Endodermal cell (in vitro differentiated cells): Measurements from ENCODE around the gene ANXA8. TPM values are rescaled to one million over a fixed set of nuclear protein-coding genes. Genes with fewer than 3 reads are reported as not detected.

Experiments
- DNase-seq: peaks from one replicate; pipeline ENCODE4 v3.0.0-alpha.2; 2017
- H3K27ac ChIP-seq: 2 replicates; pipeline ENCODE4 v1.5.1; 2013; ENCODE audit warnings: mild to moderate bottlenecking, low read depth, low read length, moderate library complexity
- H3K27me3 ChIP-seq: 2 replicates; pipeline ENCODE4 v1.6.1; 2013; ENCODE audit warnings: mild to moderate bottlenecking, low read length, moderate library complexity; ENCODE audit not compliant: insufficient read depth, control insufficient read depth, poor library complexity, severe bottlenecking
- H3K36me3 ChIP-seq: 2 replicates; pipeline ENCODE4 v1.7.0; 2013; ENCODE audit warnings: mild to moderate bottlenecking, low read length, moderate library complexity; ENCODE audit not compliant: control insufficient read depth, insufficient read depth
- H3K4me1 ChIP-seq: one replicate; pipeline ENCODE4 v1.7.0; 2013; ENCODE audit warnings: low read length; ENCODE audit not compliant: control insufficient read depth, insufficient read depth
- H3K4me3 ChIP-seq: 2 replicates; pipeline ENCODE4 v1.5.1; 2013; ENCODE audit warnings: mild to moderate bottlenecking, low read length, moderate library complexity
- H3K9ac ChIP-seq: 2 replicates; pipeline ENCODE4 v1.6.1; 2013; ENCODE audit warnings: mild to moderate bottlenecking, low read length, moderate library complexity; ENCODE audit not compliant: poor library complexity, severe bottlenecking; ENCODE audit errors: extremely low read depth
- H3K9me3 ChIP-seq: 2 replicates; pipeline ENCODE4 v1.6.1; 2013; ENCODE audit warnings: mild to moderate bottlenecking, low read length, moderate library complexity; ENCODE audit not compliant: control insufficient read depth
- H3K27ac Mint-ChIP-seq: 2 replicates; pipeline ENCODE4 v1.8.0; 2020; ENCODE audit warnings: mixed read lengths
- H3K27me3 Mint-ChIP-seq: 2 replicates; pipeline ENCODE4 v1.8.0; 2021; ENCODE audit warnings: mild to moderate bottlenecking, mixed read lengths; ENCODE audit not compliant: insufficient read depth
- H3K36me3 Mint-ChIP-seq: 2 replicates; pipeline ENCODE4 v1.8.0; 2020; ENCODE audit warnings: low read depth, mixed read lengths
- H3K4me1 Mint-ChIP-seq: 2 replicates; pipeline ENCODE4 v1.8.0; 2020; ENCODE audit warnings: mixed read lengths
- H3K4me3 Mint-ChIP-seq: 2 replicates; pipeline ENCODE4 v1.8.0; 2020; ENCODE audit warnings: mild to moderate bottlenecking, moderate library complexity, mixed read lengths
- H3K9me3 Mint-ChIP-seq: 2 replicates; pipeline ENCODE4 v1.8.0; 2020; ENCODE audit warnings: mild to moderate bottlenecking, mixed read lengths
- WGBS, 2 experiments: methylation state at CpG; one replicate each; pipeline versions ENCODE4 v1.1.5 to v1.1.7; 2013; ENCODE audit warnings: missing lambda C conversion rate in 2 of 2, mixed read lengths in 1 of 2; ENCODE audit not compliant: insufficient coverage in 1 of 2, insufficient read length in 1 of 2; 5-methylcytosine and 5-hydroxymethylcytosine counted together
- total RNA-seq, 2 donors: library from RNA; stranded (reverse); fragmentation: NEBNext Ultra II Directional in 1 of 2; extraction: Animal tissue kit (Norgen Biotek cat#: 25700) in 1 of 2; gene quantifications; 2 replicates in 1 of 2; 3 replicates in 1 of 2; pipeline ENCODE4 v1.2.1, GENCODE V29; 2021
- TF ChIP-seq, protein P1 (sequence below): fragments of 200-600 bp; sonication (generic); conservative IDR thresholded peaks from 2 replicates; pipeline ENCODE4 v1.5.0; 2021; ENCODE audit warnings: antibody characterized with exemption, mild to moderate bottlenecking

The ANXA8 gene
- total RNA-seq, 2 donors from 2014 or later, result 0.33 to 0.37 TPM

DNA sequence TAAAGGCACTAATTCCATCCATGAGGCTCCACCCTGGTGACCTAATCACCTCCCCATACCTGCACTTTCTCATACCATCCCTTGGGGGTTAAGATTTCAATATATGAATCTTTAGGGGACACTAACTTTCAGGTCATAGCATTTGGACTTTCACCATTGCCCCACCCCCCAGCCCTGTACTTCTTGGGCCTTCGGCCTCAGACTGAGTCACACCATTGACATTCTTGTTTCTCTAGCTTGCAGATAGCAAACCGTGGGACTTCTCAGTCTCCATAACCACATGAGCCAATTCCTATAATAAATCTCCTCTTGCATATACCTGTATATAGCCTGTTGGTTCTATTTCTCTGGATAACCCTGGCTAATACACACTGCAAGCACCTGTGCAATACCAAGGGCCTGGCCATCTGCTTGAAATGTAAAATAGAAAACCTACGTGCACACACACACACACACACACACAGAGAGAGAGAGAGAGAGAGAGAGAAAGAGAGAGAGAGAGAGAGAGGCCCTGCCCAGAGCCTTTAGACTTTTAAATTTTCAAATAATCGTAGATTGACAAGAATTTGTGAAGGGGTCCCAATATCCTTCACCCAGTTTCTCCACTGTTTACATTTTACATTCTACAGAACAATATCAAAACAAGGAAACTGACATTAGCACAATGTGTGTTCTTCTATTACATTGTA, 25.3 kb downstream of the ANXA8 start:
- no peak overlapping the region for H3K9ac ChIP-seq
- TF ChIP-seq, protein P1, sequence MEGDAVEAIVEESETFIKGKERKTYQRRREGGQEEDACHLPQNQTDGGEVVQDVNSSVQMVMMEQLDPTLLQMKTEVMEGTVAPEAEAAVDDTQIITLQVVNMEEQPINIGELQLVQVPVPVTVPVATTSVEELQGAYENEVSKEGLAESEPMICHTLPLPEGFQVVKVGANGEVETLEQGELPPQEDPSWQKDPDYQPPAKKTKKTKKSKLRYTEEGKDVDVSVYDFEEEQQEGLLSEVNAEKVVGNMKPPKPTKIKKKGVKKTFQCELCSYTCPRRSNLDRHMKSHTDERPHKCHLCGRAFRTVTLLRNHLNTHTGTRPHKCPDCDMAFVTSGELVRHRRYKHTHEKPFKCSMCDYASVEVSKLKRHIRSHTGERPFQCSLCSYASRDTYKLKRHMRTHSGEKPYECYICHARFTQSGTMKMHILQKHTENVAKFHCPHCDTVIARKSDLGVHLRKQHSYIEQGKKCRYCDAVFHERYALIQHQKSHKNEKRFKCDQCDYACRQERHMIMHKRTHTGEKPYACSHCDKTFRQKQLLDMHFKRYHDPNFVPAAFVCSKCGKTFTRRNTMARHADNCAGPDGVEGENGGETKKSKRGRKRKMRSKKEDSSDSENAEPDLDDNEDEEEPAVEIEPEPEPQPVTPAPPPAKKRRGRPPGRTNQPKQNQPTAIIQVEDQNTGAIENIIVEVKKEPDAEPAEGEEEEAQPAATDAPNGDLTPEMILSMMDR, result no peak
- H3K9me3 Mint-ChIP-seq, result no peaks in the 10 kb centered on the region
- H3K27me3 Mint-ChIP-seq, result peaks cover 4% of the 10 kb centered on the region
- no peak overlapping the region for H3K4me3 ChIP-seq
- H3K27me3 ChIP-seq, result no peaks in the 10 kb centered on the region
- no peak for DNase-seq
- 50 to 85% methylated on average over 2 of the region's 4 CpGs for WGBS, 2 experiments
- H3K4me1 ChIP-seq, result peaks cover 12% of the 10 kb centered on the region
- no peaks in the 10 kb centered on the region for H3K36me3 Mint-ChIP-seq
- H3K27ac Mint-ChIP-seq, result no peak overlapping the region
- H3K27ac ChIP-seq, result no peak overlapping the region
- H3K36me3 ChIP-seq, result no peaks in the 10 kb centered on the region
- no peak overlapping the region for H3K4me3 Mint-ChIP-seq
- peaks cover 11% of the 10 kb centered on the region for H3K4me1 Mint-ChIP-seq
- H3K9me3 ChIP-seq, result no peaks in the 10 kb centered on the region

DNA sequence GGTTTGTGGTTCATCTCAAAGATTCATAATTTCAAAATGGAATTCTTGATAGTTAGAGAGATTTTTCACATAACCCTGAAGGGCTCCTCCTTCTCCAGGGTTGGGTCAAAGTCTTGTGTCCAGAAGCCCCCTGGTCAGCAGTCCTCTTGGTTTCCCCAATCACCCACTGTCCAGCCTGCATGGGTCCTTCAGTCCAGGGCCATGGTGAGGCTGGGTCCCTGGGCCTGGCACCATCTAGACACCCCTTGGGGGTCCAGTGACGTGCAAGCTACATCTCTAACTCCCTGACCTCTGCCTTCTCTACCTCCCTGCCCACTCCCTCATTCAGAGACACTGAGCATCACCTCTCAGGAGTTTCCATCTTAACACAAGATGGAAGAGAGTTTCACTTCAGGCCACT, 26.1 kb downstream of the ANXA8 start:
- H3K27me3 Mint-ChIP-seq, result peaks cover 4% of the 10 kb centered on the region
- 93% methylated on average over 1 of the region's 1 CpG; no CpG with 5 or more reads in 1 of the 2 experiments for WGBS, 2 experiments
- Histone ChIP-seq H3K9me3 (no peaks in the 10 kb centered on the region), H3K4me3 (no peak overlapping the region), H3K27me3 (no peaks in the 10 kb centered on the region), H3K4me1 (peaks cover 12% of the 10 kb centered on the region), H3K9ac (no peak overlapping the region), H3K27ac (no peak overlapping the region), H3K36me3 (no peaks in the 10 kb centered on the region)
- no peak for DNase-seq
- no peak overlapping the region for H3K27ac Mint-ChIP-seq
- no peak overlapping the region for H3K4me3 Mint-ChIP-seq
- TF ChIP-seq, protein P1, result no peak
- H3K36me3 Mint-ChIP-seq, result no peaks in the 10 kb centered on the region
- H3K4me1 Mint-ChIP-seq, result peaks cover 11% of the 10 kb centered on the region
- no peaks in the 10 kb centered on the region for H3K9me3 Mint-ChIP-seq

DNA sequence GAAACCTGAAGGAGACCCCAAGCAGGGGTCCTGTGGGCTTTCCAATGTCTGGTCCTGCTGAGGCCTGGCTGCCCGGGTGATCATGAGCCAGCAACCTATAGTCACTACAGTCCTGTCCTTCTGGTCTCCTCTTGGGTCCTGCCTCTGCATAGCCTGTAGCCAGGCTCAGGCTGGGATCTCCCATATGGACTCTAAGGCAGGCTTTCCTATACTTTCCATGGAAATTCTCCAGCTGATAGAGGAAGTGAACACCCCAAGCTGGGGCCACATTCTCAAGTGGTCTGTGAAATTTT, 26.4 kb downstream of the ANXA8 start:
- Mint-ChIP-seq H3K4me1 (peaks cover 14% of the 10 kb centered on the region), H3K9me3 (no peaks in the 10 kb centered on the region), H3K36me3 (no peaks in the 10 kb centered on the region), H3K27me3 (peaks cover 4% of the 10 kb centered on the region), H3K4me3 (no peak overlapping the region), H3K27ac (no peak overlapping the region)
- 92 to 100% methylated on average over 1 of the region's 1 CpG for WGBS, 2 experiments
- TF ChIP-seq, protein P1, result no peak
- no peak overlapping the region for H3K4me3 ChIP-seq
- H3K27me3 ChIP-seq, result no peaks in the 10 kb centered on the region
- H3K9me3 ChIP-seq, result no peaks in the 10 kb centered on the region
- no peaks in the 10 kb centered on the region for H3K36me3 ChIP-seq
- no peak overlapping the region for H3K9ac ChIP-seq
- no peak overlapping the region for H3K27ac ChIP-seq
- peaks cover 12% of the 10 kb centered on the region for H3K4me1 ChIP-seq
- DNase-seq, result no peak
